A673 (cell line): ENCODE measurements around the gene NRF1.

Source experiments
- CTCF ChIP-seq: fragments of 300-800, 200-600 bp; sonication (generic); conservative IDR thresholded peaks from 2 replicates; pipeline ENCODE4 v1.5.1; 2017; ENCODE audit warnings: low read depth, mild to moderate bottlenecking, antibody characterized with exemption, low read length, moderate library complexity, mixed read lengths
- EZH2 ChIP-seq: fragments of 200-600 bp; sonication (generic); IDR thresholded peaks from 2 replicates; pipeline ENCODE4 v1.6.1; 2017; ENCODE audit warnings: borderline replicate concordance, low read depth, mild to moderate bottlenecking, mixed read lengths, antibody characterized with exemption, low read length; ENCODE audit not compliant: poor library complexity, severe bottlenecking

GRCh38 chr7:129571201-129571600 is 40.3 kb upstream of the NRF1 start:
- TF ChIP-seq CTCF (no peak), EZH2 (no peak)
